ENCODE measurements around the gene NCKAP1. TPM values are rescaled to one million over a fixed set of nuclear protein-coding genes. Genes with fewer than 3 reads are reported as not detected.
A peak's percentile ranks its signal among the peaks of the same experiment; 100 is the strongest.
"Not testable (repeated sequence)": the region's sequence is repeated elsewhere in the genome, so short reads cannot be mapped to it uniquely, and the experiment has no call there.

NCKAP1 gene
- total RNA-seq, 1 experiment from 2014 or later: 173 TPM

DNA sequence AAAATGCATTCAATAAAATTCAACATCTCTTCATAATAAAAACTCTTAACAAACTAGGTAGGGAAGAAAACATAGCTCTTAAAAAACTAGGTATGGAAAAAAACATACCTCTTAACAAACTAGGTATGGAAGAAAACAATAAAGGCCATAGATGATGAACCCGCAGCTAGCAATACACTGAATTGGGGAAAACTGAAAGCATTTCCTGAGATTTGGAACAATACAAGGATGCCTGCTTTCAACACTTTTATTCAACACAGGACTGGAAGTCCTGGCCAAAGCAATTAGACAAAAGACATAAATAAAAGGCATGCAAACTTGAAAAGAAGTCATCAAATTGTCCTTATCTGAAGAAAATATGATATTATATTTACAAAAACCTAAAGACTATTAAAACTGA, 67.8 kb downstream of the NCKAP1 start:
- no peak for TF ChIP-seq GTF2I (CRISPR knock-in tag; conservative IDR thresholded peaks at IDR 0.05)
- TF ChIP-seq, protein P1, sequence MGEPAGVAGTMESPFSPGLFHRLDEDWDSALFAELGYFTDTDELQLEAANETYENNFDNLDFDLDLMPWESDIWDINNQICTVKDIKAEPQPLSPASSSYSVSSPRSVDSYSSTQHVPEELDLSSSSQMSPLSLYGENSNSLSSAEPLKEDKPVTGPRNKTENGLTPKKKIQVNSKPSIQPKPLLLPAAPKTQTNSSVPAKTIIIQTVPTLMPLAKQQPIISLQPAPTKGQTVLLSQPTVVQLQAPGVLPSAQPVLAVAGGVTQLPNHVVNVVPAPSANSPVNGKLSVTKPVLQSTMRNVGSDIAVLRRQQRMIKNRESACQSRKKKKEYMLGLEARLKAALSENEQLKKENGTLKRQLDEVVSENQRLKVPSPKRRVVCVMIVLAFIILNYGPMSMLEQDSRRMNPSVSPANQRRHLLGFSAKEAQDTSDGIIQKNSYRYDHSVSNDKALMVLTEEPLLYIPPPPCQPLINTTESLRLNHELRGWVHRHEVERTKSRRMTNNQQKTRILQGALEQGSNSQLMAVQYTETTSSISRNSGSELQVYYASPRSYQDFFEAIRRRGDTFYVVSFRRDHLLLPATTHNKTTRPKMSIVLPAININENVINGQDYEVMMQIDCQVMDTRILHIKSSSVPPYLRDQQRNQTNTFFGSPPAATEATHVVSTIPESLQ (CRISPR knock-in tag; IDR thresholded peaks at IDR 0.05): no peak
- no peak for TF ChIP-seq SP1 (CRISPR knock-in tag; conservative IDR thresholded peaks at IDR 0.05)
- TF ChIP-seq ZNF416 (CRISPR knock-in tag; IDR thresholded peaks at IDR 0.05): no peak
- no peak for TF ChIP-seq ZNF512 (CRISPR knock-in tag; IDR thresholded peaks at IDR 0.05; ENCODE audit: borderline replicate concordance)
- TF ChIP-seq ZNF232 (CRISPR knock-in tag; IDR thresholded peaks at IDR 0.05): no peak
- no peak for TF ChIP-seq ELF4 (CRISPR knock-in tag; IDR thresholded peaks at IDR 0.05; ENCODE audit: low read depth)
- TF ChIP-seq RELA (CRISPR knock-in tag; IDR thresholded peaks at IDR 0.05; ENCODE audit: borderline replicate concordance): no peak
- TF ChIP-seq AR (CRISPR knock-in tag; IDR thresholded peaks at IDR 0.05): no peak
- no peak for TF ChIP-seq GABPB1 (CRISPR knock-in tag; IDR thresholded peaks at IDR 0.05)
- H3K4me3 Mint-ChIP-seq: no peak overlapping the region
- no peak for DNase-seq (ENCODE audit: low spot score)
- H3K27ac Mint-ChIP-seq: no peak overlapping the region
- peaks cover 57% of the 10 kb centered on the region for H3K36me3 Mint-ChIP-seq
- ChIA-PET CTCF (interaction anchor here (1.1 kb wide), 1 partner anchor 10 kb away, joined by 3 read pairs; no protein-coding TSS in a partner anchor), POLR2A (no interaction called here)
- ATAC-seq: no peak
- H3K27me3 Mint-ChIP-seq (ENCODE audit: low read depth): no peaks in the 10 kb centered on the region
- no peaks in the 10 kb centered on the region for H3K4me1 Mint-ChIP-seq
- H3K9me3 Mint-ChIP-seq: peaks cover 3% of the 10 kb centered on the region

GRCh38 chr2:182968493-182968892, 69.8 kb downstream of the NCKAP1 start:
- no peak for DNase-seq (ENCODE audit: low spot score)
- ATAC-seq: no peak
- Mint-ChIP-seq H3K27me3 (ENCODE audit: low read depth) (no peaks in the 10 kb centered on the region), H3K4me3 (no peak overlapping the region), H3K27ac (0 out of 2 replicates have a peak overlapping the region, but pooled peaks have one; percentile 6), H3K4me1 (no peaks in the 10 kb centered on the region), H3K9me3 (peaks cover 3% of the 10 kb centered on the region), H3K36me3 (peaks cover 55% of the 10 kb centered on the region)
- TF ChIP-seq NR3C1 (CRISPR knock-in tag; conservative IDR thresholded peaks at IDR 0.05; ENCODE audit: low read depth): no peak
- no peak for TF ChIP-seq ZNF219 (CRISPR knock-in tag; IDR thresholded peaks at IDR 0.05; ENCODE audit: borderline replicate concordance)
- ChIA-PET POLR2A (no interaction called here), CTCF (interaction anchor here (1.0 to 1.9 kb wide), 2 partner anchors 11 to 12 kb away, joined by 3 to 9 read pairs; no protein-coding TSS in a partner anchor)

DNA sequence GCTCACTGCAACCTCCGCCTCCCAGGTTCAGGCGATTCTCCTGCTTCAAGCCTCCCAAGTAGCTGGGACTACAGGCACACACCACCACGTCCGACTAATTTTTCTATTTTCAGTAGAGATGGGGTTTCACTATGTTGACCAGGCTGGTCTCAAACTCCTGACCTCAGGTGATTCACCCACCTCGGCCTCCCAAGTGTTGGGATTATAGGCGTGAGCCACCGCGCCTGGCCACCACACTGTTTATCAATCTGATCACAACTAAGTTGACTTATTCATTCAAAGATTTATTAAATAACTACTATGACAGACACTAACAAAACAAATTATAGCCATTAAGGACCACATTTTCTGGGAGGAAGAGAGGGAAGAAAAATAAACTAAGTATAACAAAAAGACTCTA, 71.9 kb downstream of the NCKAP1 start:
- ATAC-seq; H3K9me3 Mint-ChIP-seq; POLR2A ChIA-PET; H3K4me1 Mint-ChIP-seq; CTCF ChIA-PET; H3K27ac Mint-ChIP-seq; H3K27me3 Mint-ChIP-seq (ENCODE audit: low read depth); DNase-seq (ENCODE audit: low spot score); H3K4me3 Mint-ChIP-seq: not testable (repeated sequence)
- peaks cover 54% of the 10 kb centered on the region for H3K36me3 Mint-ChIP-seq

DNA sequence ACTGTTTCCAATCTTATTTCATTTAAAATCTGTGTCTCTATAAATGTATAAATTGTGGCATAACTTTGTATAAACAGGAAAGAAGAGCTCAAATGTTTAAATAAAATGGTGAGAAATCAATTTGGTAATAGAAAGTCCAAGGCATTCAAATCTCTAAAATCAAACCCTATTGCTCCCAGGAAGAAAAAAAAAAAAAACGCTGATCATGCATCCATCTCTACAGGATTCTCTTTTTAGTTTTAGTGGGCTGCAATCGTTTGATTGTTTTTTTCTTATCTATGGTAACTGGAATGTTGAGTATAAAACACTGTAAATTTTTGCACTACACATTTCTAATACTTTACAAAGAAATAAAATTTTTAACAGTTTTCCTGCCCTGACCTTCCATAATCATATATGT, 75.6 kb downstream of the NCKAP1 start:
- ChIA-PET POLR2A (interaction anchor here (0.6 kb wide), 1 partner anchor 11 kb away, joined by 8 read pairs; no protein-coding TSS in a partner anchor), CTCF (no interaction called here)
- no peak for DNase-seq (ENCODE audit: low spot score)
- H3K27me3 Mint-ChIP-seq (ENCODE audit: low read depth): no peaks in the 10 kb centered on the region
- peaks cover 68% of the 10 kb centered on the region for H3K36me3 Mint-ChIP-seq
- H3K27ac Mint-ChIP-seq: no peak overlapping the region
- no peaks in the 10 kb centered on the region for H3K4me1 Mint-ChIP-seq
- H3K9me3 Mint-ChIP-seq: peaks cover 8% of the 10 kb centered on the region
- no peak overlapping the region for H3K4me3 Mint-ChIP-seq
- ATAC-seq: no peak
- TF ChIP-seq, protein P2, sequence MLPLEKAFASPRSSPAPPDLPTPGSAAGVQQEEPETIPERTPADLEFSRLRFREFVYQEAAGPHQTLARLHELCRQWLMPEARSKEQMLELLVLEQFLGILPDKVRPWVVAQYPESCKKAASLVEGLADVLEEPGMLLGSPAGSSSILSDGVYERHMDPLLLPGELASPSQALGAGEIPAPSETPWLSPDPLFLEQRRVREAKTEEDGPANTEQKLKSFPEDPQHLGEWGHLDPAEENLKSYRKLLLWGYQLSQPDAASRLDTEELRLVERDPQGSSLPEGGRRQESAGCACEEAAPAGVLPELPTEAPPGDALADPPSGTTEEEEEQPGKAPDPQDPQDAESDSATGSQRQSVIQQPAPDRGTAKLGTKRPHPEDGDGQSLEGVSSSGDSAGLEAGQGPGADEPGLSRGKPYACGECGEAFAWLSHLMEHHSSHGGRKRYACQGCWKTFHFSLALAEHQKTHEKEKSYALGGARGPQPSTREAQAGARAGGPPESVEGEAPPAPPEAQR (CRISPR knock-in tag; IDR thresholded peaks at IDR 0.05): no peak
- TF ChIP-seq, protein P3, sequence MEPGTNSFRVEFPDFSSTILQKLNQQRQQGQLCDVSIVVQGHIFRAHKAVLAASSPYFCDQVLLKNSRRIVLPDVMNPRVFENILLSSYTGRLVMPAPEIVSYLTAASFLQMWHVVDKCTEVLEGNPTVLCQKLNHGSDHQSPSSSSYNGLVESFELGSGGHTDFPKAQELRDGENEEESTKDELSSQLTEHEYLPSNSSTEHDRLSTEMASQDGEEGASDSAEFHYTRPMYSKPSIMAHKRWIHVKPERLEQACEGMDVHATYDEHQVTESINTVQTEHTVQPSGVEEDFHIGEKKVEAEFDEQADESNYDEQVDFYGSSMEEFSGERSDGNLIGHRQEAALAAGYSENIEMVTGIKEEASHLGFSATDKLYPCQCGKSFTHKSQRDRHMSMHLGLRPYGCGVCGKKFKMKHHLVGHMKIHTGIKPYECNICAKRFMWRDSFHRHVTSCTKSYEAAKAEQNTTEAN (CRISPR knock-in tag; IDR thresholded peaks at IDR 0.05): no peak
- TF ChIP-seq, protein P4, sequence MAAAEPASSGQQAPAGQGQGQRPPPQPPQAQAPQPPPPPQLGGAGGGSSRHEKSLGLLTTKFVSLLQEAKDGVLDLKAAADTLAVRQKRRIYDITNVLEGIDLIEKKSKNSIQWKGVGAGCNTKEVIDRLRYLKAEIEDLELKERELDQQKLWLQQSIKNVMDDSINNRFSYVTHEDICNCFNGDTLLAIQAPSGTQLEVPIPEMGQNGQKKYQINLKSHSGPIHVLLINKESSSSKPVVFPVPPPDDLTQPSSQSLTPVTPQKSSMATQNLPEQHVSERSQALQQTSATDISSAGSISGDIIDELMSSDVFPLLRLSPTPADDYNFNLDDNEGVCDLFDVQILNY (CRISPR knock-in tag; IDR thresholded peaks at IDR 0.05): no peak
- TF ChIP-seq ZNF425 (CRISPR knock-in tag; conservative IDR thresholded peaks at IDR 0.05): no peak

Data from WTC11 (cell line).